Left cardiac atrium (tissue), 4 donors: Measurements from ENCODE around the gene C16orf78. TPM values are rescaled to one million over a fixed set of nuclear protein-coding genes. Genes with fewer than 3 reads are reported as not detected.
"Not testable (repeated sequence)": the region's sequence is repeated elsewhere in the genome, so short reads cannot be mapped to it uniquely, and the experiment has no call there.

Experiments used
- ATAC-seq, 2 donors: fragments of 200-7000 bp; cut with Tn5 transposase; one replicate each; pipeline ENCODE4 v1.9.1; 2020; ENCODE audit warnings: mild to moderate bottlenecking in 2 of 2, moderate library complexity in 2 of 2
- DNase-seq: peaks from one replicate; pipeline ENCODE4 v3.0.0-alpha.2; 2020
- intact Hi-C, 2 donors: fragments of 100-400 bp; cut with DNase I; formaldehyde crosslinking; loops; one replicate each; pipeline versions ENCODE4 v1.14.1 to v1.15.1; 2022 to 2023
- total RNA-seq, 2 donors: library from RNA; stranded (reverse); fragmentation: NEBNext Ultra II Directional; extraction: Animal tissue kit (Norgen Biotek cat#: 25700); gene quantifications; one replicate each; pipeline ENCODE4 v1.2.1, GENCODE V29; 2021
- donor health status: DM: no; HTN: yes; CAD: no.
- donor health status: DM: no; HTN: yes; CAD: no; lungs with severe emphysema.
- donor health status: DM: yes; HTN: yes; CAD: no.
- donor health status: Dilated cardiomyopathy.

Gene C16orf78
- total RNA-seq, 2 donors from 2014 or later, result not detected

- intact Hi-C loops, result no loop called here
- DNase-seq, result no peak
- peak in 1 of 2 donors; percentile 58 for ATAC-seq
Measured at GRCh38 chr16:49348408-49349176, 25.0 kb upstream of the C16orf78 start.

- ATAC-seq (no peak), DNase-seq (no peak)
- intact Hi-C loops, result loop anchor here in 1 of 2 donors (5.0 kb wide), 1 partner anchor 662 kb away; no protein-coding TSS in a partner anchor
Measured at GRCh38 chr16:49349446-49350168, 24.0 kb upstream of the C16orf78 start.

- intact Hi-C loops, result loop anchor here (1.0 to 5.0 kb wide), 2 partner anchors 663 kb away; no protein-coding TSS in a partner anchor
- peak; percentile 57 for DNase-seq
- peak; percentile 44 to 71 for ATAC-seq
Measured at GRCh38 chr16:49350265-49351095, 23.1 kb upstream of the C16orf78 start.

DNA sequence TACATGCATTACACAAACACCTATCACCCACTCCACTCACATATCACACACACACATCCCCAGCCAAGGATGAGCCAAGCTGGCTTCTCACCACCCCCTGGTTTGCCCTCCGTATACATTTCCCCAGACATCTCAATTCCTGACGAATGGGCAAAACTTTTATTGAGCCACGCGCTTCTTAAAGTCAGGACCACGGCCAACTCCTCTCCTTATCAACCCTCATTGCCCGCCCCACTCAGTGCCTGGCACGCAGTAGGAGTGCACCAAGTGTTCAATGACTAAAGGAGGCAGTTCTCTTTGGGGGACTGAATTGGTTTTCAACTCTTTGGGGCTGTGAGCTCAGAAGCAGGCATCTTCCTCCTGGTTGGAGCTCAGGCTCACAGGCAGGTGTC, 22.5 kb upstream of the C16orf78 start:
- no peak for ATAC-seq
- DNase-seq, result no peak
- intact Hi-C loops, result loop anchor here (1.0 to 5.0 kb wide), 2 partner anchors 664 kb away; no protein-coding TSS in a partner anchor

GRCh38 chr16:49352892-49353291, 20.7 kb upstream of the C16orf78 start:
- ATAC-seq (no peak), DNase-seq (no peak)
- intact Hi-C loops, result loop anchor here in 1 of 2 donors (5.0 kb wide), 1 partner anchor 666 kb away; no protein-coding TSS in a partner anchor

GRCh38 chr16:49353680-49354079, 19.9 kb upstream of the C16orf78 start:
- intact Hi-C loops, result loop anchor here in 1 of 2 donors (5.0 kb wide), 1 partner anchor 666 kb away; no protein-coding TSS in a partner anchor
- DNase-seq (no peak), ATAC-seq (no peak)

GRCh38 chr16:49354101-49354500, 19.5 kb upstream of the C16orf78 start:
- intact Hi-C loops, result loop anchor here in 1 of 2 donors (5.0 kb wide), 1 partner anchor 667 kb away; no protein-coding TSS in a partner anchor
- no peak for DNase-seq
- ATAC-seq, result no peak

GRCh38 chr16:49354991-49355390, 18.6 kb upstream of the C16orf78 start:
- DNase-seq (no peak), ATAC-seq (no peak)
- intact Hi-C loops, result loop anchor here in 1 of 2 donors (5.0 kb wide), 1 partner anchor 668 kb away; no protein-coding TSS in a partner anchor

DNA sequence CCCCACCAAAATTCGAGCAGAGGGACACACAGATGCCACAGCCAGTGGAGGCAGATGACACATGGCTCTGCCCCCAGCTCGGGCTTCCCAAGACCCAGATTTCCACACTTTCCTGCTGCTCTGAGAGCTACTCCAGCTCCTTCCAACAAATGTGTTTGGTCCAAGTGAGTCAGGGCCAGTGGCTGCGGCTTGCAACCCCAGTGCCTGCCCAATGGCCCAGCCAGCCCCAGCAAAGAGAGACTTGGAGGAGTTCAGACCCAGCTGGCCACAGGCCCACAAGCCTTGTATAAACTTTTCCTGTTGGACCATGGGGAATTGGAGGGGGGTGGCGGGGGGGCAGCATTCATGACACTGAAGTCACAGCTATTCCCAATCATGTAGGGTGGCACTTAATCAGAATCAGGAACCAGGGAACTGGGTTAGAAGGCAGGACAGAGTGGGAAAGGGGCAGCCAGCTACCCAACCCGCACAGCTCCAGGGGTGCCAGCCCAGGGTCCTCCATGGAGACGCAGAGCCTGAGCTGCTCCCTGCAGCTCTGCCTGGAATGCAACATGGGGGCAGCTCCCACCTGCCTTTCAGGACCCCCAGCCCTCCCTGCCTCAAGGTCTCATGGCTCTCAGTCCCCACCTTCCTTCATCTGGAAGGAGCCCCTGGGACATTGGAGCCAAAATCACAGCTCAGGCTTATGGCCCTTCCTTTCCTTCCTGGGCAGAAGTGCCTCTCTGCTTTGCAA, 17.5 kb upstream of the C16orf78 start:
- ATAC-seq (peak; percentile 63 to 93), DNase-seq (peak; percentile 66)
- intact Hi-C loops, result no loop called here

DNA sequence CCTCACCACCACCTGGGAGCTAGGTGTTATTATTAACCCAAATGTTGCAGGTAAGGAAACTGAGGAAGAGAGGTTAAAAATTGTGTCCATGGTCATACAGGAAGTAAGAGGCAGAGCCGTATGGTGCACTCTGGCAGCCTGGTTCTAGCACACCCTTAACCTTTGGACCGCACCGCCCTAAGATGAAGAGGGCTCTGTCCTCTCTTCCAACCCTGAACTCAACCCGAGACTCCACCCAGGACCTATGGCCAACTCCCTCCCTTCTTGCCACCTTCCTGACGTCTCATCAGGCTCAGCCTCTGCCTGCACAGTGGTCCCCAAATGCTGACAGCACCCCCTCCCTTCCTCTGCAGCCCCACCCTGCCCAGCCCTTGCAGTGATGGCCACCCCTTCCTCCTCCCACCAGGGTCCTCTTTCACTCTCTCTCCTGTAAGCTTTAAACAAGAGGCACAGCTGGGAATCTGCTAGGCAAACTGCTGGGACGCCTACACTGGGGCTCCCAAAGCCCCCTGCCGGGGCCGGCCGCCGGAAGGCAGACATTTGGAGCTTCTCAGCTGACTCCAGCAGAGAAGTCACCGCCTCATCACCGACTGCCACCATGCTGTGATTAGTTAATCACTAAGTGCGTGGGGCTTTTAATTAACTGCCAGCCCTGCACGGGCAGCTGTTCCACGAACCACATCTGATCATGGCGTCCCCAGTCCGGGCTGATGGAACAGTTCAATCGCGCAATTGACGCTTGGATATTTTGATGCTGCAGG, 16.7 kb upstream of the C16orf78 start:
- DNase-seq (no peak), ATAC-seq (no peak)
- intact Hi-C loops, result no loop called here

DNA sequence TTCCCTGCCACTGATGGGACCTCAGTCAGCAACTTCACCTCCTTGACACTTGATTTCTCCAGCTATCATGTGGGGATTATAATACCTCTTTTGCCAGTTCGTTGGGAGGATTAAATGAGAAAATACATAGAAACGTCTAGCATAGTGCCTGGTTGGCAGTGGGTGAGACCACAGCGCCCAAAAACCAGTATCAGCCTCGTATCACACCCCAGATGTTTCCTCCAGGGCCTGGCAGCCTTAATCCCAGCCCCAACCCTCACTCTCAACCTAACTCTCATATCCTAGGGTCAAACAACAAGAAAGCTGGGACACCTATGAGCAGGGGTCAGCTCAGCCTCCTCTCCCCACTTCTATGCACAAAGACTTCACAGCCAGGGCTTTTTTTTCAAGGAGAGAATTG, 14.0 kb upstream of the C16orf78 start:
- intact Hi-C loops, result no loop called here
- no peak for DNase-seq
- no peak for ATAC-seq

GRCh38 chr16:49361731-49362130, 11.9 kb upstream of the C16orf78 start:
- intact Hi-C loops, DNase-seq, ATAC-seq: not testable (repeated sequence)

GRCh38 chr16:49362230-49362629, 11.4 kb upstream of the C16orf78 start:
- intact Hi-C loops, result no loop called here
- DNase-seq (no peak), ATAC-seq (peak in 1 of 2 donors; percentile 76)

- intact Hi-C loops, result no loop called here
- no peak for DNase-seq
- no peak for ATAC-seq
Measured at GRCh38 chr16:49365711-49366509, 7.7 kb upstream of the C16orf78 start.

- ATAC-seq, result no peak
- no peak for DNase-seq
- intact Hi-C loops, result no loop called here
Measured at GRCh38 chr16:49366669-49367068, 6.9 kb upstream of the C16orf78 start.

DNA sequence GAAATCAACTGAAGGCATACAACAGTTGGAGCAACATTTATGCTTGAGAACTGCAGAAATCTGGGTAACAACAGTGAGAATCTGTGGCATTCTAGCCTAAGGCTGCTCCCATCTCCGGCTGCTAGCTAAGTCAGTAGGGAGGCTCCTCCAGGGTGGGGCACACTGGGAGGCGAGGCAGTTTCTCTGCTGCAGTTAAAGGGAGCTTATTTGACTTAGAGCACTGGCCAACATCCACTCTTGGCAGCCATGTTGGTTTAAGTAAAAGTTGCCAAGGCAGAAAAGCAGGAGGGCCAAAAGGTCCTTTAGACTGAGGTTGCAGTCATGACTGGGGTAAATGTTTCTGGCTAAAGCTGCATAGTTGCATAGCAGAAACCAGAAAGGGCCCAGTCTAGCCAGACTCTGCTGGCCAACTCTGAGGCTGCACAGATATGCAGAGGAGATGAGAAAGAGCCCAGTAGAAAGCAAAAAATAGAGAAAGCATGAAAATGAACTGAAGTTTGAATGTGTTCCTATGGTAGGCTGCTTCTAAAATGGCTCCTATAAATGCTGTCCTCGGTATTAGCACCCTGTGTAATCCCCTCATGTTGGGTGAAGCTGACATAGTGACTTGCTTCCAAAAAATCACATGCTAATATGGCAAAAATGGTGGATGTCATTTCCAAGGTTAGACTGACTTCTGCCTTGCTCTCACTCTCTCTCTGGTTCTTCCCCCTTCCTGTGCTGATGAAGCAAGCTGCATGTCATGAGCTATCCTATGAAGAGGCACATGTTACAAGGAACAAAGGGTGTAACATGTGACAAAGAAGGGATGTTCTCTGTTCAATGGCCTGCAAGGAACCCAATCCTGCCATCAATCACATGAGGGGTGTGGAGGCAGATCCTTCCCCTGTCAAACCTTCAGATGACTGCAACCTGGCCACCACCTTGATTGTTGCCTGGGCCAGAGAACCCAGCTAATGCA, 3.7 kb upstream of the C16orf78 start:
- no peak for DNase-seq
- intact Hi-C loops, result no loop called here
- peak in 1 of 2 donors; percentile 92 for ATAC-seq
